OCI-M2 (cell line): Measurements from ENCODE around the gene NBAS.
"Not testable (repeated sequence)": the region's sequence is repeated elsewhere in the genome, so short reads cannot be mapped to it uniquely, and the experiment has no call there.

Source experiments
- DNase-seq: peaks from one replicate; lab custom pipeline; 2025; ENCODE audit not compliant: unreplicated experiment; lab: John Stamatoyannopoulos, UW

Gene NBAS

GRCh38 chr2:15275346-15275745, 285.8 kb downstream of the NBAS start:
- DNase-seq = no peak

GRCh38 chr2:15273452-15273851, 287.7 kb downstream of the NBAS start:
- no peak for DNase-seq

GRCh38 chr2:15272942-15273341, 288.2 kb downstream of the NBAS start:
- DNase-seq = no peak

- DNase-seq = no peak
These were observed 289.1 kb downstream of the NBAS start for GRCh38 chr2:15271941-15272542.

- no peak for DNase-seq
These were observed 289.9 kb downstream of the NBAS start for GRCh38 chr2:15271276-15271675.

GRCh38 chr2:15269043-15269442, 292.1 kb downstream of the NBAS start:
- DNase-seq = no peak

- no peak for DNase-seq
These were observed 295.2 kb downstream of the NBAS start for GRCh38 chr2:15265889-15266288.

GRCh38 chr2:15263976-15264685, 297.0 kb downstream of the NBAS start:
- no peak for DNase-seq

- DNase-seq = no peak
These were observed 298.3 kb downstream of the NBAS start for GRCh38 chr2:15262792-15263191.

- DNase-seq = no peak
These were observed 300.3 kb downstream of the NBAS start for GRCh38 chr2:15260835-15261234.

GRCh38 chr2:15260196-15260595, 300.9 kb downstream of the NBAS start:
- no peak for DNase-seq

GRCh38 chr2:15259356-15259756, 301.8 kb downstream of the NBAS start:
- DNase-seq = no peak

GRCh38 chr2:15258385-15258784, 302.7 kb downstream of the NBAS start:
- not testable (repeated sequence) for DNase-seq

GRCh38 chr2:15253835-15254286, 307.3 kb downstream of the NBAS start:
- DNase-seq = no peak

- DNase-seq = no peak
These were observed 307.9 kb downstream of the NBAS start for GRCh38 chr2:15253247-15253646.

GRCh38 chr2:15251753-15252152, 309.4 kb downstream of the NBAS start:
- DNase-seq = no peak

- DNase-seq = not testable (repeated sequence)
These were observed 310.2 kb downstream of the NBAS start for GRCh38 chr2:15250946-15251345.

GRCh38 chr2:15246870-15247269, 314.3 kb downstream of the NBAS start:
- DNase-seq = no peak

- DNase-seq = no peak
These were observed 317.4 kb downstream of the NBAS start for GRCh38 chr2:15243762-15244161.

GRCh38 chr2:15242936-15243461, 318.1 kb downstream of the NBAS start:
- DNase-seq = no peak

- DNase-seq = no peak
These were observed 319.2 kb downstream of the NBAS start for GRCh38 chr2:15241929-15242328.

- DNase-seq = no peak
These were observed 319.9 kb downstream of the NBAS start for GRCh38 chr2:15241201-15241600.

GRCh38 chr2:15238028-15238427, 323.1 kb downstream of the NBAS start:
- no peak for DNase-seq
